ENCODE data around the gene C1orf159.

DNA sequence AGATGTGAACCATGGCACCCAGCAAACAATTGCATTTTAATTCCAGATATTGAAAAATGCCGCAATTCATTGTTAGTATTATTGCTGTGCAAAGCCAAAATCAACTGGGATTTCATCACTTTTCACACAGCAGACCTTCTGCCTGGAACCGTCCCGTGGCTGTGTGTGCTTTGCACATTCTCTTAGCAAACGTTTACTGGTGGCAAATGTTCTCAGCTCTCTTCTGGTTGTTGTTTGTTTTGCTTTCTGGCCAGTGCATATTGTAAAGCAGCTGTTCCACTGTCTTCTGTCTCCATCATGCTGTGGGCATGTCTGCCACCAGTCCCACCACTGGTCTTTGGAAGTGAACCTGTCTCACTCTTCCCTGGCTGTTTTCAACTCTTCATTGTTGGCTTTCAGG lies 38.0 kb upstream of the C1orf159 start:
- TF ChIP-seq MXI1 (IDR thresholded peaks at IDR 0.05; ENCODE audit: low read depth, low read length) (no peak), HDAC6 (IDR thresholded peaks at IDR 0.05; ENCODE audit: unreplicated experiment) (no peak), TAF1 (IDR thresholded peaks at IDR 0.05; ENCODE audit: borderline replicate concordance, low read depth, low read length) (no peak), MAX (IDR thresholded peaks at IDR 0.05; ENCODE audit: low read depth, low read length) (no peak), SPI1 (IDR thresholded peaks at IDR 0.05; ENCODE audit: borderline replicate concordance, insufficient read depth, low read depth, low read length) (no peak), CHD2 (IDR thresholded peaks at IDR 0.05; ENCODE audit: borderline replicate concordance, low read depth, low read length) (no peak), EZH2 (IDR thresholded peaks at IDR 0.05; ENCODE audit: borderline replicate concordance, control insufficient read depth, low read depth, low read length) (no peak)
- TF ChIP-seq, protein P1, sequence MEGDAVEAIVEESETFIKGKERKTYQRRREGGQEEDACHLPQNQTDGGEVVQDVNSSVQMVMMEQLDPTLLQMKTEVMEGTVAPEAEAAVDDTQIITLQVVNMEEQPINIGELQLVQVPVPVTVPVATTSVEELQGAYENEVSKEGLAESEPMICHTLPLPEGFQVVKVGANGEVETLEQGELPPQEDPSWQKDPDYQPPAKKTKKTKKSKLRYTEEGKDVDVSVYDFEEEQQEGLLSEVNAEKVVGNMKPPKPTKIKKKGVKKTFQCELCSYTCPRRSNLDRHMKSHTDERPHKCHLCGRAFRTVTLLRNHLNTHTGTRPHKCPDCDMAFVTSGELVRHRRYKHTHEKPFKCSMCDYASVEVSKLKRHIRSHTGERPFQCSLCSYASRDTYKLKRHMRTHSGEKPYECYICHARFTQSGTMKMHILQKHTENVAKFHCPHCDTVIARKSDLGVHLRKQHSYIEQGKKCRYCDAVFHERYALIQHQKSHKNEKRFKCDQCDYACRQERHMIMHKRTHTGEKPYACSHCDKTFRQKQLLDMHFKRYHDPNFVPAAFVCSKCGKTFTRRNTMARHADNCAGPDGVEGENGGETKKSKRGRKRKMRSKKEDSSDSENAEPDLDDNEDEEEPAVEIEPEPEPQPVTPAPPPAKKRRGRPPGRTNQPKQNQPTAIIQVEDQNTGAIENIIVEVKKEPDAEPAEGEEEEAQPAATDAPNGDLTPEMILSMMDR (IDR thresholded peaks at IDR 0.05 in 2 of 3, conservative IDR thresholded peaks at IDR 0.05 in 1 of 3; ENCODE audit: control insufficient read depth in 2 of 3, extremely low read depth in 1 of 3, insufficient read depth in 1 of 3, low read depth in 3 of 3, low read length in 3 of 3) = no peak

Data from GM12878 (cell line).